Upper lobe of left lung (tissue), 4 donors: Measurements from ENCODE around the gene GJC1.

Source experiments
- CTCF ChIP-seq, 6 experiments: fragments of 450-650 bp in 4 of 6; fragments of 200-600 bp in 2 of 6; sonication (generic) in 2 of 6; IDR thresholded peaks; one replicate each; pipeline ENCODE4 v1.5.1; 2016 to 2019; ENCODE audit warnings: antibody characterized with exemption in 6 of 6
- EP300 ChIP-seq, 4 donors: sonication (generic); formaldehyde crosslinking; IDR thresholded peaks; one replicate each; pipeline ENCODE4 v1.5.1; 2017; ENCODE audit warnings: antibody characterized with exemption in 4 of 4, control low read depth in 2 of 4
- POLR2A ChIP-seq, 4 donors: fragments of 450-650 bp; IDR thresholded peaks; one replicate each; pipeline ENCODE4 v1.5.1; 2016 to 2017; ENCODE audit warnings: antibody characterized with exemption in 4 of 4, mild to moderate bottlenecking in 2 of 4

GRCh38 chr17:44767493-44767892 lies 62.6 kb downstream of the GJC1 start:
- no peak for TF ChIP-seq POLR2A (IDR thresholded peaks at IDR 0.05)
- no peak for TF ChIP-seq CTCF (IDR thresholded peaks at IDR 0.05)
- no peak for TF ChIP-seq EP300 (IDR thresholded peaks at IDR 0.05)
